DMS79 treated with DMSO at 0.1 percent for 48 hours (cell line): Measurements from ENCODE around the gene INSYN2A.

Source experiments
- DNase-seq: peaks from one replicate; lab custom pipeline; 2025; lab: John Stamatoyannopoulos, UW

INSYN2A gene

GRCh38 chr10:127196282-127197153, at the start of gene INSYN2A:
Gene INSYN2A (minus strand): TSS chr10:127196591. CDS start chr10:127176395, 20,196 bp downstream.
- DNase-seq = no peak

DNA sequence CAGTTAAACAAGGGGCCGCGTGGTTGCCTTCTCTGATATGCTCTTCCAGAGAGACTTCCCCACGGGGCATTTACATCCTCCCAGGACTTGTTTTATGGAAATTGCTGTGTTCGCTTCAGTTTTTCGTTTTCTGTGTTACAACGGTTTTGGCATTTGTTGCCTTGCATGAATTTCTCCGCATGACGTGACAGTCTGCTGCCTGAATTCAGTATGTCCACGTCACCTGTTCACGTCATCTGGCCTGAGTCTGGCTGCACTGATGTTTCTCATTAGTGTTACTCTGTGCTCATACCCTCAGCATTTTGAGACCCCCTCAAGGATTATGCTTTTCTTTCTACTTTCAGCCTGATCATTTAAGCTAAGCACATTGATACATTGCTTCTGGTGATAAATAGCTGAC, 49.1 kb upstream of the INSYN2A start:
- DNase-seq = no peak

- no peak for DNase-seq
These were observed 47.3 kb upstream of the INSYN2A start for GRCh38 chr10:127243490-127244272.

- DNase-seq = no peak
These were observed 46.5 kb upstream of the INSYN2A start for GRCh38 chr10:127242914-127243313.

- DNase-seq = no peak
These were observed 39.9 kb upstream of the INSYN2A start for GRCh38 chr10:127236266-127236665.

- DNase-seq = no peak
These were observed 38.0 kb upstream of the INSYN2A start for GRCh38 chr10:127234306-127234800.

DNA sequence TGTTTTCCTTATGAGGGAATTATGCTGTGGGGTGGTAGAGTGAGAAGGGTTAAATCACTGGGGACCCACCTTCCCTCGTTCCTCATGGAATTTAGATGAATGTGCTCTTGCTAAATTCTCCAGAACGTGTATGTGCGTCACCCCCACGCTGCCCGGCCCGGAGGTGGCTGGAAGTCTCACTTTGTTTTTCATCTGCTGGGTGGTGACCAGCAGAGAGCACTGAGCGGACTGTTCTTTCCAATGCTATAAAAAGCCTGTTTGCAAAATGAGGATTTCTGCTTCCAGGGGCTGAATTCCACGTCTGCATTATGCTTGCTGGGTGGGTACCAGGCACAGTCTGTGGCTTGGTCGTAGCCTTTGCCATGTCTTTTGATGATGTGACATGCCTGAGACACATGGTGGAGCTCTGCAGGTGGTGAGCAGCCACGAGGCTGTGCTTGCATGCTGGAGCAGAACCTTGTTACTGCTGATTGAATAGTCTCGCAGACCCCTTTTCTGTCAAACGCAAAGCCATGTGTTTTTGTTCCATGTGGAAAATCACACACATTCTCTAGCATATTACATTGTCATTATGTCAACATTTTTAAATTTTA, 31.9 kb upstream of the INSYN2A start:
- DNase-seq = no peak

DNA sequence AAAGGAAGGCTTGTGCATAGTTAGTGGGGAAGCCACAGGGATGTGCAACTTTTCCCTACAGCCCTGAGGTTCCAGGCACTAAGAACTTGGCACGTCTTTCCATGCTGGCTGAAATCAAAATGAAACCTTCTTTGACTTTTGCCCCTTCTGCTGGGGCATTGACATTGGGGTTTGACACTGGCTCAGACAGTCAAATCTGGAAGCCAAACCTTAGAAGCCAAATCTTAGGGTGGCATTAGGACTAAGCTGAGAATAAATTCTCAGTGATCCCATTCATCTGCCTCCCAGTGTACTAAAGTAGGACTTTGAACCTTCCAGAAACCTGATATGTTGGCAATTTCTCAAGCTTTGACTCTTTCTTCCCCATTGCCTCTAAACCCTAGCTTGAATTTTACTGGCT, 31.3 kb upstream of the INSYN2A start:
- no peak for DNase-seq

- DNase-seq = no peak
These were observed 30.6 kb upstream of the INSYN2A start for GRCh38 chr10:127227027-127227426.

- no peak for DNase-seq
These were observed 24.9 kb upstream of the INSYN2A start for GRCh38 chr10:127221281-127221680.

- DNase-seq = no peak
These were observed 22.3 kb upstream of the INSYN2A start for GRCh38 chr10:127218658-127219057.

DNA sequence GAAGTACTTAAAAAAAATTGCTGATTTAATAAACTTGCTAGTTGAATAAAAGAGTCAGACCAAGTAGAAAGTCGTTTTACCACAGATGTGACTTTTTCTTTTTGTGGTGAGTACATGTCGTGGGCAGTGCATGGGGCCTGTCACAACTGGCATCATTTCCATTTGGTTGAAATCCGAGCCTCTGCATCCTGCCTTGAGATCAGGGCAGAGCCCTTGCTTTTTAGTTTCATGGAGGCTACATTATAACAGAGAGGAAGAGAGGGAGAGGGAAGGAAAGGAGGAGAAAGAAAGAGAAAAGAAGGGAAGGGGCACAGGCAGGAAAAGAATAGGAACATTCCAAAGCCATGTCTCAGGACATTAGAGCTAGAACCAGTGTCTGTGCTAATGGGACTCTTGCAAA, 20.4 kb upstream of the INSYN2A start:
- no peak for DNase-seq

DNA sequence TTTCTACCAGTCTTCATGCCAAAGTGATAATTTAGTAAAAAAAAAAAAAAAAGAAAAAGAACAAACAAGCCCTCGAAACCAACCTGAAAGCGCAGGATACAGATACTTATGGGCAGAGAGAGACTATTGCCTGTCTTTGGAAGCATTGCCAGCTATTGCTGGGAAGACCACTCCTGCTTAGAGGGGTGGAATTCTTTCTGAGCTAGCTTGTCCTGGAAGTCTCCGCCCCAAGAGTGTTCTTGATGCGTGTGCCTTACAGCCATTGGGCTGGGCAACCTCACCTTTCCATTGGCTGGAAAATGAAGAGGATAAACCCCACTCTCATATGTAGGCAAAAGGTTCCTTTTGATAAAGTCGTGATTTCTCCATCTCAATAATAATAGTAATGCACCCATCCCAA, 19.9 kb upstream of the INSYN2A start:
- DNase-seq = no peak

- DNase-seq = no peak
These were observed 19.5 kb upstream of the INSYN2A start for GRCh38 chr10:127215866-127216265.

DNA sequence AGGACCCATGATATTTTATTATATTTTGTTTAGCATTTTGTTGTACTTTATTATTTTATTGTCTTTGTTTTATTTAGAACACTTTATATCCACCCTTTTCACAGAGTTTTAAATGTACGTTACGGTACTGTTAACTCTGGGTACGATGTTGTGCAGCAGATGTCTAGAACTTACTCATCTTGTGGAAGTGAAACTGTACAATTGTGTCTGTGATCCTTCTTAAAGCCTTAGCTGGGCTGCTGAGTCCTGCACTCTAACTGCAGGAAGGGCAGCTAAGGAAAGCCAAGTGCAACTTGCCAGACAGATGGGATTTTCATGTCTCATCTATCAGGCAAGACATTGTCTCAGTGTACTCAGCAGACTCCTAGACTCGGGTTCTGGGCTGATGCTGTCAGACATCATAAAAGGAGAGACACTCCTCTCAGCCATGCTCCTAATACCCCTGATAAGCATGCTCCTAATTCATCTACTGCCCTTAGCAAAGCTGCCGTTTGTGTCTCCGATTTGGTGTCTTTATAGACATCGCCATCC, 14.6 kb upstream of the INSYN2A start:
- no peak for DNase-seq

DNA sequence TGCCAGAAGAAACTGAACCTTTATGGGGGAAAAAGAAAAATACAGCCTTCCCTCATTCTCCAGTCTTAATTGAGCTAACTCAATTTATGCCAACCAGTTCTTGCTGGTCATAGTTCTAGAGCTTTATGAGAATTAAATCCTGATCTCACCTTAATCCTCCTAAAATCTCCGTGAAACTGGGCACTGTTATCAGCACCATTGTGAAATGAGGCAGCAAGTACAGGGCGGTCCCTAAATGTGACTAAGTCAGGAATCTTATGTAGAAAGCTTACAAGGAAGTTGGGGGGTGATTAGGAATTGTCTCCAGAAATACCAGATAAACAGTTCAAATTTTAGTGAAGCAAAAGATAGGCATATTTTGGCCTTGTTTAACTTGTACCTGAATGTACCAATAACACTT, 10.7 kb upstream of the INSYN2A start:
- DNase-seq = no peak

- no peak for DNase-seq
These were observed 6.7 kb upstream of the INSYN2A start for GRCh38 chr10:127203067-127203466.

GRCh38 chr10:127200646-127201045, 4.3 kb upstream of the INSYN2A start:
- DNase-seq = no peak

- DNase-seq = no peak
These were observed 2.3 kb upstream of the INSYN2A start for GRCh38 chr10:127198721-127199120.

- no peak for DNase-seq
These were observed 1.9 kb upstream of the INSYN2A start for GRCh38 chr10:127198307-127198706.

DNA sequence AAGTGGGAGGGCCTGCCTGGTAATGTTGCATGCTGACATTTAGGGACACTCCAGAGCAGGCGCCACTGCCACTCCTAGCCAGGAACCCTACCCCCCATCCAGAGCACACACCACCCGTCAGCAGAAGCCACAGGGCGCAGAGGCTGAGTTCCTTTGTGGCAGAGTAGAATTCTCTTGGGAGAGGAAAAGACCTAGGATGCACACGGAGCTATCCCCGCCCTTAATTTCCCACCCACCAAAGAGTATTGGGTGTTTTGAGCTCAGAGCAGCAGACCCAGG, 702 bp upstream of the INSYN2A start:
- no peak for DNase-seq

DNA sequence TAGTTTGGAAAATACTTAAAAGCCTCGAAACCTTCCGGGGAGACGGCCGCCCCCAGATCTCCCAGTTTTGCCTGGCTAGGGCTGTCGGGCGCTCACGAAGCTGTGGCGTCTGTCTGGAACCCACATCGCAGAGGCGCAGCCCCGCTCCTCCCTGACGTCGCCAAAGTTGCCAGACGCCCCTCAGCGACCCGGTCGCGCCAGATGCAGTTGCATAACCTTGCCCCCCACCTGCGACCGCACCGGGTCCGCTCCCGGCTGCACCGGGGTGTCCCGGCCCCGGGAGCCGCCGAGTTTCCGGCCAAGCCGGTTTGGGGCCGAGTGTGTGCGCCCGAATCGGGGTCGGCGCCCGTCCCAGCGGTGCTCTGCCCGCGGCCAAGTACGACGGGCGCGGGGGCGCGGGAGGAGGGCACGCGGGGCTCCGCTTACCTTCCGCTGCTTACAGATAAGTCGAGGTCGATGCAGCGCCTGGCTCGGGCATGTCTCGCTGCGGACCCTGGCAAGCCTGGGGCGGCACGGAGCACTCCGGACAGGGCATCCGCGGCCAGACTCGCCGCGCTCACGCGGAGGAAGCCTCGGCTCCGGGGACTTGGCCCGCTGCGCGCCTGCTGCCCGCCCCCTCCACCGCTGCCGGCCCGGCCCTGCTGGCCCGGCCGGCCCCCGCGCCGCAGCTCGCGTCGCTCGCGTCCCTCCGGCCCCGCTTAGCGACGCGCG, 665 bp downstream of the INSYN2A start:
- DNase-seq = no peak
